NT2/D1 (cell line): Measurements from ENCODE around the gene PWWP2B.

Experiments used
- DNase-seq: peaks from one replicate; pipeline ENCODE4 v3.0.0-alpha.2; 2011; ENCODE audit warnings: low read depth, low spot score
- H3K27me3 ChIP-seq: 2 replicates; pipeline ENCODE4 v1.6.0; 2011; ENCODE audit warnings: mild to moderate bottlenecking; ENCODE audit not compliant: insufficient read length, insufficient read depth
- H3K36me3 ChIP-seq: 2 replicates; pipeline ENCODE4 v1.6.1; 2011; ENCODE audit warnings: mild to moderate bottlenecking, low read length, mixed read lengths; ENCODE audit not compliant: insufficient read depth, insufficient read length
- H3K4me1 ChIP-seq: 2 replicates; pipeline ENCODE4 v1.5.1; 2011; ENCODE audit not compliant: insufficient read depth, insufficient read length
- H3K4me3 ChIP-seq: 2 replicates; pipeline ENCODE4 v1.5.1; 2011; ENCODE audit warnings: low read depth; ENCODE audit not compliant: insufficient read length
- H3K9ac ChIP-seq: 2 replicates; pipeline ENCODE4 v1.6.0; 2011; ENCODE audit warnings: low read depth; ENCODE audit not compliant: insufficient read length
- H3K9me3 ChIP-seq: 2 replicates; pipeline ENCODE4 v1.5.1; 2011; ENCODE audit warnings: mild to moderate bottlenecking, low read length; ENCODE audit not compliant: insufficient read depth
- SUZ12 ChIP-seq: IDR thresholded peaks from 2 replicates; pipeline ENCODE4 v1.6.1; 2011; ENCODE audit not compliant: insufficient read length, insufficient read depth; ENCODE audit errors: extremely low read depth
- YY1 ChIP-seq: IDR thresholded peaks from 2 replicates; pipeline ENCODE4 v1.6.1; 2011; ENCODE audit not compliant: insufficient read length, insufficient read depth
- ZNF274 ChIP-seq: IDR thresholded peaks from 2 replicates; pipeline ENCODE4 v1.6.1; 2011; ENCODE audit warnings: mild to moderate bottlenecking, low read depth, low read length

The PWWP2B gene

DNA sequence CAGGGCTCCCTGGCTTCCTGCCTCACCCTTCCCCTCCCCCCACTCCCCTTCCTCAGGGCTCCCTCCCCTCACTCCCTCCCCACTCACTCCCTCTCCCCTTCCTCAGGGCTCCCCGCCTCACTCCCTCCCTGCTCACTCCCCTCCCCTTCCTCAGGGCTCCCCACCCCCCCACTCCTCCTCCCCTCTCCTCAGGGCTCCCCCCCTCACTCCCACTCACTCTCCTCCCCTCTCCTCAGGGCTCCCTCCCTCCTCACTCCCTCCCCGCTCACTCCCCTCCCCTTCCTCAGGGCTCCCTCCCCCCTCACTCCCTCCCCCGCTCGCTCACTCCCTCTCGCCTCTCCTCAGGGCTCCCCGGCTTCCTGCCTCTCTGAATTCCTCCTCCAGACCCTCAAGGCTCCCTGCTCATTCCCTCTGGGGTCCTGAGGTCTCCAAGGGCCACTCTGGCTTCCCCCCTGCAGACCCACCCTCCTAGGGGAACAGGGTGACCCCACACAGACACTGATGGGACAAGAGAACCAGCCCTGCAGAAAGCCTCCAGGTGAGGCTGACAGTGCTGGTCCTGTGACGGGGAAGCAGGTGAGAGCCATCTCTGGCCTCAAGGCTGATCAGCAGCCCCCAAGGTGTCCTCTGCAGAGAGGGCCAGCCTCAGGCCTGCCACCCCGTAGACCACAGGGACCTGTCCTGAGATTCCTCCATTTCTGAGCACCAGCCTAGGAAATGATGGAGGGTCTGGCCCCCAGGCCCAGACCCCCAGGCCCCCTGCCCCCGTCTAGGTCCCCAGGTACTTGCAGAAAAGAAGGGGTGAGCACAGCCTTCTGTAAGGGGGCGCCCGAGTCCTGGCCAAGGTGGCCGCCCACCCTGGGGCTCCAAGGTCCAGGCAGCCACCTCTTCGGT lies 47.2 kb downstream of the PWWP2B start:
- H3K4me3 ChIP-seq, result no peak overlapping the region
- H3K9ac ChIP-seq, result no peak overlapping the region
- peaks cover 21% of the 10 kb centered on the region for H3K4me1 ChIP-seq
- TF ChIP-seq YY1 (no peak), SUZ12 (no peak), ZNF274 (no peak)
- no peak for DNase-seq
- H3K9me3 ChIP-seq, result no peaks in the 10 kb centered on the region
- no peaks in the 10 kb centered on the region for H3K36me3 ChIP-seq
- no peaks in the 10 kb centered on the region for H3K27me3 ChIP-seq

DNA sequence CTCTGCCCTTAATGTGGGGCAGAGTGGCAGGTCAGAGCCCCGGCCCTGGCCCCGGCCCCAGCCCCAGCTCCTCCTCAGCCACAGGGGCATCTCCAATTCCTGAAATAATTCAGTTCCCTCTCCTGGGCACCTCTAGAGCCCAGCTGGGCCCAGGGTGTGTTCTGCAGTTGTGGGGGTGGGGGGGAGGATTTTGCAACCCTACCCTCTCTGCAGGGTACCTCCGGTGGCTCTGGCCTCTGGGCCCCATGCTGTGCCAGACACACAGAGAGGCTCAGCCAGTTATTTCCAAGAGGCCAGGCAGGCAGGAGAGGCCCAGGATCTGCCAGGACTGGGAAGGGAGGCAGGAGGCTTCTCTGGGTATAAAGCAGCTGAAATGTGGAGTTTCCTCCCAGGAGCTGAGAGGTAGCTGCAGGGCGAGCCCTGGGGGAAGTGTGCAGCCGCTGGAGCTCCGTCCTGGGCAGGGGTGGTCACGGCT lies 47.9 kb downstream of the PWWP2B start:
- no peak for DNase-seq
- Histone ChIP-seq H3K36me3 (no peaks in the 10 kb centered on the region), H3K27me3 (no peaks in the 10 kb centered on the region), H3K4me1 (peaks cover 21% of the 10 kb centered on the region), H3K9me3 (no peaks in the 10 kb centered on the region), H3K4me3 (no peak overlapping the region), H3K9ac (peak overlapping the region; percentile 18)
- no peak for TF ChIP-seq ZNF274

GRCh38 chr10:132445516-132446194 lies 48.7 kb downstream of the PWWP2B start:
- H3K9ac ChIP-seq, result peak overlapping the region; percentile 36

DNA sequence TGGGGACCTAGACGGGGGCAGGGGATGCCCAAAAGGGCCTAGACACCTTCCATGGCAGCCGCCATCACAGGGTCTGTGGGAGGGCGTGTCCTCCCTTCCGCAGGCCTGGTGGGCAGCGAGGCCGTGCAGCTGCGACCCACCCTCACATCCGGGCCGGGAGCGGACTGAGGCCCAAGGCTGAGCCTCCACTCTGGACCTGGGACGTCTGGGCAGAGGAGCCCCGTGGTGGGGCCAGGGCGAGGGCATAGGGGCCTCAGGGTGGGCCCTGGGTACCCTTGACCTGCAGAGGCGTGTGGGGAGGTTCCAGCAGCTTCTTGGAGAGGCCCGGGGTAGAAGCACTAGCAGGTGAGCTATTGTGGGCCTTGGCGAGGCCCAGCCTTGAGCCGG lies 49.2 kb downstream of the PWWP2B start:
- Histone ChIP-seq H3K4me3 (no peak overlapping the region), H3K36me3 (no peaks in the 10 kb centered on the region), H3K9ac (no peak overlapping the region), H3K9me3 (no peaks in the 10 kb centered on the region), H3K4me1 (peaks cover 25% of the 10 kb centered on the region), H3K27me3 (no peaks in the 10 kb centered on the region)
- TF ChIP-seq SUZ12 (no peak), YY1 (no peak), ZNF274 (no peak)
- no peak for DNase-seq

More at GRCh38 chr10:132445516-132446194, 48.7 kb downstream of the PWWP2B start:
- no peaks in the 10 kb centered on the region for H3K36me3 ChIP-seq
- peaks cover 24% of the 10 kb centered on the region for H3K4me1 ChIP-seq
- no peak overlapping the region for H3K4me3 ChIP-seq
- no peaks in the 10 kb centered on the region for H3K9me3 ChIP-seq
- TF ChIP-seq ZNF274 (no peak), YY1 (no peak)
- no peak for DNase-seq
- no peaks in the 10 kb centered on the region for H3K27me3 ChIP-seq

GRCh38 chr10:132446661-132447445 lies 49.9 kb downstream of the PWWP2B start:
- Histone ChIP-seq H3K4me1 (peaks cover 30% of the 10 kb centered on the region), H3K4me3 (no peak overlapping the region), H3K9me3 (no peaks in the 10 kb centered on the region), H3K27me3 (no peaks in the 10 kb centered on the region), H3K9ac (peak overlapping the region; percentile 64), H3K36me3 (no peaks in the 10 kb centered on the region)
- DNase-seq, result no peak
- TF ChIP-seq YY1, result no peak
- no peak for TF ChIP-seq ZNF274
- TF ChIP-seq SUZ12, result no peak

GRCh38 chr10:132447446-132448247 lies 50.6 kb downstream of the PWWP2B start:
- H3K9ac ChIP-seq, result peak overlapping the region; percentile 64
- no peaks in the 10 kb centered on the region for H3K36me3 ChIP-seq
- no peaks in the 10 kb centered on the region for H3K27me3 ChIP-seq
- no peak overlapping the region for H3K4me3 ChIP-seq
- peaks cover 30% of the 10 kb centered on the region for H3K4me1 ChIP-seq
- H3K9me3 ChIP-seq, result no peaks in the 10 kb centered on the region
- no peak for DNase-seq
- TF ChIP-seq YY1, result no peak
- TF ChIP-seq SUZ12, result no peak
- TF ChIP-seq ZNF274, result no peak
